Neural progenitor cell (in vitro differentiated cells): Measurements from ENCODE around the gene STARD3. TPM values are rescaled to one million over a fixed set of nuclear protein-coding genes. Genes with fewer than 3 reads are reported as not detected.

ENCODE experiments used
- DNase-seq: peaks from one replicate; pipeline ENCODE4 v3.0.0-alpha.2; 2016; ENCODE audit warnings: low spot score
- H2AFZ ChIP-seq: fragments of 200-600 bp; sonication (generic); replicated peaks from 2 replicates; pipeline ENCODE4 v1.6.1; 2016; ENCODE audit warnings: antibody characterized with exemption
- H3F3A ChIP-seq: fragments of 200-600 bp; sonication (generic); 2 replicates; pipeline ENCODE4 v1.6.1; 2016; ENCODE audit warnings: antibody characterized with exemption, low read depth
- H3K27ac ChIP-seq: fragments of 200-600 bp; sonication (generic); 2 replicates; pipeline ENCODE4 v1.5.1; 2016; ENCODE audit warnings: mild to moderate bottlenecking
- H3K27me3 ChIP-seq: fragments of 200-600 bp; sonication (generic); 2 replicates; pipeline ENCODE4 v1.6.1; 2016; ENCODE audit warnings: mild to moderate bottlenecking, moderate library complexity
- H3K36me3 ChIP-seq: fragments of 200-600 bp; sonication (generic); 2 replicates; pipeline ENCODE4 v1.5.1; 2016
- H3K4me1 ChIP-seq: fragments of 200-600 bp; sonication (generic); 2 replicates; pipeline ENCODE4 v1.6.1; 2016; ENCODE audit warnings: mixed run types
- H3K4me2 ChIP-seq: fragments of 200-600 bp; sonication (generic); 2 replicates; pipeline ENCODE4 v1.6.1; 2016
- H3K4me3 ChIP-seq: fragments of 200-600 bp; sonication (generic); 2 replicates; pipeline ENCODE4 v1.5.1; 2016
- H3K79me2 ChIP-seq: fragments of 200-600 bp; sonication (generic); 2 replicates; pipeline ENCODE4 v1.6.1; 2016; ENCODE audit warnings: low read depth
- H3K9ac ChIP-seq: fragments of 200-600 bp; sonication (generic); 2 replicates; pipeline ENCODE4 v1.6.1; 2016
- H3K9me3 ChIP-seq: fragments of 200-600 bp; sonication (generic); 2 replicates; pipeline ENCODE4 v1.5.1; 2016; ENCODE audit warnings: low read depth
- H4K20me1 ChIP-seq: fragments of 200-600 bp; sonication (generic); 2 replicates; pipeline ENCODE4 v1.6.1; 2016; ENCODE audit warnings: low read depth
- H3K27ac Mint-ChIP-seq: 3 replicates; pipeline ENCODE4 v1.8.0; 2021; ENCODE audit warnings: mixed read lengths
- H3K27me3 Mint-ChIP-seq: 2 replicates; pipeline ENCODE4 v1.8.0; 2022; ENCODE audit warnings: low read depth, mild to moderate bottlenecking, inconsistent platforms, moderate library complexity, mixed read lengths; ENCODE audit not compliant: insufficient read depth
- H3K36me3 Mint-ChIP-seq: 3 replicates; pipeline ENCODE4 v1.8.0; 2021; ENCODE audit warnings: mixed read lengths
- H3K4me1 Mint-ChIP-seq: 3 replicates; pipeline ENCODE4 v1.8.0; 2021; ENCODE audit warnings: mixed read lengths
- H3K4me3 Mint-ChIP-seq: 3 replicates; pipeline ENCODE4 v1.8.0; 2021; ENCODE audit warnings: mild to moderate bottlenecking, moderate library complexity, mixed read lengths
- H3K9me3 Mint-ChIP-seq: 3 replicates; pipeline ENCODE4 v1.8.0; 2020; ENCODE audit warnings: mixed read lengths
- EZH2 ChIP-seq: fragments of 200-600 bp; sonication (generic); IDR thresholded peaks from 2 replicates; pipeline ENCODE4 v1.6.1; 2017; ENCODE audit warnings: antibody characterized with exemption, mild to moderate bottlenecking, moderate library complexity
- EZH2phosphoT487 ChIP-seq: fragments of 200-600 bp; sonication (generic); IDR thresholded peaks from 2 replicates; pipeline ENCODE4 v1.6.1; 2017; ENCODE audit warnings: antibody characterized with exemption
- total RNA-seq: library from RNA; depleted of rRNA; stranded (reverse); fragments of >200 nt; gene quantifications from 2 replicates; pipeline ENCODE4 v1.2.3, GENCODE V29; 2015; ENCODE audit warnings: low replicate concordance
- TF ChIP-seq, protein P1 (sequence below): fragments of 200-600 bp; sonication (generic); IDR thresholded peaks from 2 replicates; pipeline ENCODE4 v1.5.1; 2017; ENCODE audit warnings: antibody characterized with exemption, mild to moderate bottlenecking

Gene STARD3
- total RNA-seq, 1 donor from 2014 or later = 21.5 TPM

DNA sequence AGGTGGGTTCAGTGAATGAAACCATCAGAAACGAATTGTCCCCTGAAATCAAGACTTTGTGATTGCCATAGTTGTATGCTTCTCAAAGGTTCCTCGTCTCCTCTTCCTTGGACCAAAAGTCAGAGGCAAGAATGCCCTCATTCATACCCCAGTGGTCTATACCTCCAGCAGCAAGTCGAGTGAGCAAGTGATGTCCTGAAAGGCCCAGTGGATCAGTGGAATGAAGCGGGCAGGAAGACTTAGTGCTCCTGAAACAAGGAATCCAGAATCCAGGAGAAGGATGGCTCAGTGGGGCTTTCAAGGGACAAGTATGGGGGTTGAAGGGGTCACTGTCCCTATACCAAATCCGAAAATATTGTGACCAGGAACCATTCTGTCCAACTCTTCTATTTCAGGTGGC lies 57.6 kb downstream of the STARD3 start:
- Histone ChIP-seq H3K27me3 (no peaks in the 10 kb centered on the region), H3K9me3 (no peaks in the 10 kb centered on the region), H4K20me1 (no peaks in the 10 kb centered on the region), H3K4me3 (no peak overlapping the region), H3K4me1 (peaks cover 34% of the 10 kb centered on the region), H3K36me3 (no peaks in the 10 kb centered on the region), H3K4me2 (peak overlapping the region; percentile 80), H3K79me2 (peaks cover 9% of the 10 kb centered on the region), H2AFZ (no peak overlapping the region), H3K9ac (no peak overlapping the region), H3F3A (peaks cover 52% of the 10 kb centered on the region), H3K27ac (peak overlapping the region; percentile 77)
- TF ChIP-seq EZH2 (no peak), EZH2phosphoT487 (no peak)
- TF ChIP-seq, protein P1, sequence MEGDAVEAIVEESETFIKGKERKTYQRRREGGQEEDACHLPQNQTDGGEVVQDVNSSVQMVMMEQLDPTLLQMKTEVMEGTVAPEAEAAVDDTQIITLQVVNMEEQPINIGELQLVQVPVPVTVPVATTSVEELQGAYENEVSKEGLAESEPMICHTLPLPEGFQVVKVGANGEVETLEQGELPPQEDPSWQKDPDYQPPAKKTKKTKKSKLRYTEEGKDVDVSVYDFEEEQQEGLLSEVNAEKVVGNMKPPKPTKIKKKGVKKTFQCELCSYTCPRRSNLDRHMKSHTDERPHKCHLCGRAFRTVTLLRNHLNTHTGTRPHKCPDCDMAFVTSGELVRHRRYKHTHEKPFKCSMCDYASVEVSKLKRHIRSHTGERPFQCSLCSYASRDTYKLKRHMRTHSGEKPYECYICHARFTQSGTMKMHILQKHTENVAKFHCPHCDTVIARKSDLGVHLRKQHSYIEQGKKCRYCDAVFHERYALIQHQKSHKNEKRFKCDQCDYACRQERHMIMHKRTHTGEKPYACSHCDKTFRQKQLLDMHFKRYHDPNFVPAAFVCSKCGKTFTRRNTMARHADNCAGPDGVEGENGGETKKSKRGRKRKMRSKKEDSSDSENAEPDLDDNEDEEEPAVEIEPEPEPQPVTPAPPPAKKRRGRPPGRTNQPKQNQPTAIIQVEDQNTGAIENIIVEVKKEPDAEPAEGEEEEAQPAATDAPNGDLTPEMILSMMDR = no peak
- peaks cover 38% of the 10 kb centered on the region for H3K4me1 Mint-ChIP-seq
- H3K27ac Mint-ChIP-seq = peak overlapping the region; percentile 74
- no peak for DNase-seq
- no peaks in the 10 kb centered on the region for H3K9me3 Mint-ChIP-seq
- peaks cover under 1% of the 10 kb centered on the region for H3K36me3 Mint-ChIP-seq
- H3K27me3 Mint-ChIP-seq = peaks cover 2% of the 10 kb centered on the region
- H3K4me3 Mint-ChIP-seq = peak overlapping the region; percentile 16

DNA sequence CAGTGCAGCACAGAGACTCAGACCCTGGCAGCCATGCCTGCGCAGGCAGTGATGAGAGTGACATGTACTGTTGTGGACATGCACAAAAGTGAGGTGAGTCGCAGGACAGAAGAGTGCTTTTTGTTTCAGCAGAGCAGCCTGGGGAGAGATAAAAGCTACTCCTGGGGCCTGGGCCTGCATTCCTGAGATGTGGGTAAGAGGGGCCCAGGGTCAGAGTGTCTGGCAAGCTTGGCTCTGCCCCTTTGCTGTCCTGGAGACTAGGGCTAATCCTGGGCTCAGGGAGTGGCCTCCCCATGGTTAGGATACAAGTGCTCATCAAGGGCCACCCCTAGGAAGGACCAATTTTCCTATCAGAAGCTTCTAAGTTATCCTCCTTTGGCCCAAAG lies 58.1 kb downstream of the STARD3 start:
- peaks cover 14% of the 10 kb centered on the region for H3K79me2 ChIP-seq
- H3K9ac ChIP-seq = no peak overlapping the region
- H2AFZ ChIP-seq = no peak overlapping the region
- H3K27me3 ChIP-seq = no peaks in the 10 kb centered on the region
- peaks cover 49% of the 10 kb centered on the region for H3F3A ChIP-seq
- peaks cover 2% of the 10 kb centered on the region for H3K36me3 Mint-ChIP-seq
- no peaks in the 10 kb centered on the region for H3K9me3 ChIP-seq
- peaks cover 40% of the 10 kb centered on the region for H3K4me1 Mint-ChIP-seq
- peak overlapping the region; percentile 80 for H3K4me2 ChIP-seq
- H3K9me3 Mint-ChIP-seq = no peaks in the 10 kb centered on the region
- no peak for TF ChIP-seq EZH2
- TF ChIP-seq EZH2phosphoT487 = no peak
- TF ChIP-seq, protein P1 = no peak
- no peak overlapping the region for H3K4me3 Mint-ChIP-seq
- DNase-seq = peak; percentile 47
- H3K4me1 ChIP-seq = peaks cover 34% of the 10 kb centered on the region
- peak overlapping the region; percentile 74 for H3K27ac Mint-ChIP-seq
- peaks cover 5% of the 10 kb centered on the region for H3K27me3 Mint-ChIP-seq
- no peaks in the 10 kb centered on the region for H4K20me1 ChIP-seq
- peak overlapping the region; percentile 77 for H3K27ac ChIP-seq
- H3K36me3 ChIP-seq = no peaks in the 10 kb centered on the region
- H3K4me3 ChIP-seq = no peak overlapping the region

DNA sequence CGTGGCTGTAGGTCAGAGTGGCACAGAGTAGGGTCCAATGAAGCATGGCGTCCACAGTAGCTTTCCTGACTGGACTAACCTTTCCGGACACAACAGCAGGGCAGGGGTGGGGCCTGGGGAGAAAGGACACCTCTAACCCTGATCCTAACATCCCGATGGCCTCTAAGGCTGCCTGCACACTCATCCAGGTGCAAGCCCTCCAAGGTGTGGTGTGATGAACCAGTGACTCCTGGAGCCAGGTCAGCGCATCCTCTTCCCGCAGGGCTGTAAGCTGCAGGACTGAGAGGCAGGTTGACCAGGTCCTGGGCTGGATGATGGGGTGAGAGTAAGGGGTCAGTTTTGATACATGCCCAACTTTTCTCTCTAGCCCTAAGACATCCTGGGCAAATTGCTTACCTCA lies 59.8 kb downstream of the STARD3 start:
- H3K36me3 Mint-ChIP-seq = peaks cover 2% of the 10 kb centered on the region
- peak overlapping the region; percentile 64 for H3K4me3 Mint-ChIP-seq
- TF ChIP-seq, protein P1 = no peak
- no peak for TF ChIP-seq EZH2
- TF ChIP-seq EZH2phosphoT487 = no peak
- peak overlapping the region; percentile 80 for H3K4me2 ChIP-seq
- H3K36me3 ChIP-seq = no peaks in the 10 kb centered on the region
- H3K4me3 ChIP-seq = no peak overlapping the region
- peaks cover 45% of the 10 kb centered on the region for H3F3A ChIP-seq
- peaks cover 30% of the 10 kb centered on the region for H3K79me2 ChIP-seq
- no peak overlapping the region for H3K27ac Mint-ChIP-seq
- H3K4me1 Mint-ChIP-seq = peaks cover 50% of the 10 kb centered on the region
- H2AFZ ChIP-seq = no peak overlapping the region
- peaks cover 10% of the 10 kb centered on the region for H4K20me1 ChIP-seq
- no peaks in the 10 kb centered on the region for H3K9me3 Mint-ChIP-seq
- H3K27ac ChIP-seq = no peak overlapping the region
- peaks cover 41% of the 10 kb centered on the region for H3K4me1 ChIP-seq
- peaks cover 5% of the 10 kb centered on the region for H3K27me3 Mint-ChIP-seq
- H3K27me3 ChIP-seq = no peaks in the 10 kb centered on the region
- H3K9ac ChIP-seq = no peak overlapping the region
- H3K9me3 ChIP-seq = no peaks in the 10 kb centered on the region
- DNase-seq = no peak
